Liver (tissue), 9 donors: ENCODE results near the gene SIGLEC7. TPM values are rescaled to one million over a fixed set of nuclear protein-coding genes. Genes with fewer than 3 reads are reported as not detected.

Experiments
- DNase-seq: peaks from one replicate; pipeline ENCODE4 v3.0.0-alpha.2; 2017; ENCODE audit warnings: low spot score
- H3K27ac ChIP-seq, 2 donors: one replicate each; pipeline ENCODE4 v1.7.0; 2013; ENCODE audit warnings: inconsistent platforms in 2 of 2, low read length in 2 of 2, control low read depth in 1 of 2, low read depth in 1 of 2, mild to moderate bottlenecking in 1 of 2
- H3K27me3 ChIP-seq, 4 donors: one replicate each; pipeline versions ENCODE4 v1.6.1 to v1.7.0; 2013; ENCODE audit warnings: low read length in 3 of 4, inconsistent platforms in 1 of 4, mild to moderate bottlenecking in 1 of 4, moderate library complexity in 1 of 4; ENCODE audit not compliant: control insufficient read depth in 4 of 4, insufficient read depth in 4 of 4
- H3K36me3 ChIP-seq, 4 donors: one replicate each; pipeline versions ENCODE4 v1.6.1 to v1.7.0; 2013; ENCODE audit warnings: low read length in 3 of 4, mild to moderate bottlenecking in 3 of 4, low read depth in 1 of 4, moderate library complexity in 1 of 4; ENCODE audit not compliant: control insufficient read depth in 4 of 4, insufficient read depth in 3 of 4
- H3K4me1 ChIP-seq, 4 donors: one replicate each; pipeline versions ENCODE4 v1.6.1 to v1.7.0; 2013; ENCODE audit warnings: low read length in 3 of 4, mild to moderate bottlenecking in 3 of 4, moderate library complexity in 1 of 4; ENCODE audit not compliant: control insufficient read depth in 4 of 4, insufficient read depth in 4 of 4
- H3K4me3 ChIP-seq, 3 donors: one replicate each; pipeline versions ENCODE4 v1.6.1 to v1.7.0; 2013; ENCODE audit warnings: low read length in 3 of 3, control low read depth in 1 of 3, low read depth in 1 of 3, mild to moderate bottlenecking in 1 of 3
- H3K9ac ChIP-seq, 2 donors: one replicate each; pipeline ENCODE4 v1.7.0; 2013; ENCODE audit warnings: low read length in 2 of 2, mild to moderate bottlenecking in 2 of 2, moderate library complexity in 2 of 2, control low read depth in 1 of 2, low read depth in 1 of 2
- H3K9me3 ChIP-seq, 4 donors: one replicate each; pipeline versions ENCODE4 v1.6.1 to v1.7.0; 2013; ENCODE audit warnings: low read length in 3 of 4; ENCODE audit not compliant: control insufficient read depth in 4 of 4
- EGR1 ChIP-seq, 2 donors: IDR thresholded peaks; 2 replicates each; pipeline ENCODE4 v1.6.1; 2016 to 2018; ENCODE audit warnings: antibody characterized with exemption in 2 of 2, low read depth in 2 of 2
- FOXA1 ChIP-seq: IDR thresholded peaks from 2 replicates; pipeline ENCODE4 v1.6.1; 2016; ENCODE audit warnings: antibody characterized with exemption
- FOXA2 ChIP-seq: IDR thresholded peaks from 2 replicates; pipeline ENCODE4 v1.6.1; 2016; ENCODE audit warnings: antibody characterized with exemption
- GABPA ChIP-seq, 2 donors: IDR thresholded peaks in 1 of 2; conservative IDR thresholded peaks in 1 of 2; 2 replicates each; pipeline ENCODE4 v1.6.1; 2016; ENCODE audit warnings: antibody characterized with exemption in 2 of 2, mild to moderate bottlenecking in 1 of 2, moderate library complexity in 1 of 2
- HNF4A ChIP-seq, 2 donors: conservative IDR thresholded peaks; 2 replicates each; pipeline ENCODE4 v1.6.1; 2016; ENCODE audit warnings: antibody characterized with exemption in 2 of 2, mild to moderate bottlenecking in 2 of 2
- HNF4G ChIP-seq: IDR thresholded peaks from 2 replicates; pipeline ENCODE4 v1.6.1; 2016; ENCODE audit warnings: antibody characterized with exemption
- JUND ChIP-seq, 2 donors: IDR thresholded peaks; 2 replicates each; pipeline ENCODE4 v1.6.1; 2016; ENCODE audit warnings: antibody characterized with exemption in 2 of 2
- NR2F2 ChIP-seq: IDR thresholded peaks from 2 replicates; pipeline ENCODE4 v1.6.1; 2016; ENCODE audit warnings: antibody characterized with exemption
- RAD21 ChIP-seq, 2 donors: IDR thresholded peaks; 2 replicates each; pipeline ENCODE4 v1.6.1; 2016; ENCODE audit warnings: antibody characterized with exemption in 2 of 2, mild to moderate bottlenecking in 2 of 2
- REST ChIP-seq: IDR thresholded peaks from 2 replicates; pipeline ENCODE4 v1.6.1; 2016; ENCODE audit warnings: antibody characterized with exemption, mild to moderate bottlenecking
- RXRA ChIP-seq, 2 donors: IDR thresholded peaks; 2 replicates each; pipeline ENCODE4 v1.6.1; 2017 to 2018; ENCODE audit warnings: antibody characterized with exemption in 2 of 2, mild to moderate bottlenecking in 1 of 2
- SP1 ChIP-seq: IDR thresholded peaks from 2 replicates; pipeline ENCODE4 v1.6.1; 2018; ENCODE audit warnings: antibody characterized with exemption, mild to moderate bottlenecking
- TAF1 ChIP-seq: conservative IDR thresholded peaks from 2 replicates; pipeline ENCODE4 v1.6.1; 2016; ENCODE audit warnings: antibody characterized with exemption, mild to moderate bottlenecking
- YY1 ChIP-seq: IDR thresholded peaks from 2 replicates; pipeline ENCODE4 v1.6.1; 2016; ENCODE audit warnings: antibody characterized with exemption, mild to moderate bottlenecking
- WGBS: extraction: QIAGEN DNeasy Blood & Tissue Kit; methylation state at CpG from one replicate; pipeline ENCODE4 v1.1.7; 2013; 5-methylcytosine and 5-hydroxymethylcytosine counted together
- polyA plus RNA-seq, 2 donors: library from polyadenylated mRNA; stranded (reverse) in 1 of 2; unstranded in 1 of 2; fragments of 200-250 nt in 1 of 2; fragments of >200 nt in 1 of 2; fragmentation: Nextera tagmentation in 1 of 2; extraction: Ambion mirVana in 1 of 2; gene quantifications; one replicate each; pipeline versions ENCODE4 v1.2.1 to v1.2.3, GENCODE V29; 2013 to 2015
- total RNA-seq, 2 donors: library from RNA; depleted of rRNA; stranded (reverse); fragments of >200 nt; gene quantifications; one replicate each; pipeline ENCODE4 v1.2.3, GENCODE V29; 2014
- TF ChIP-seq, protein P1 (sequence below): IDR thresholded peaks from 2 replicates; pipeline ENCODE4 v1.6.1; 2016; ENCODE audit warnings: antibody characterized with exemption
- TF ChIP-seq, protein P2 (sequence below): IDR thresholded peaks from 2 replicates; pipeline ENCODE4 v1.6.1; 2016; ENCODE audit warnings: antibody characterized with exemption
- TF ChIP-seq, protein P3 (sequence below): fragments of 150-350 bp; IDR thresholded peaks from 2 replicates; pipeline ENCODE4 v1.5.1; 2017; ENCODE audit warnings: improper control_type of control experiment, low read depth, low read length; ENCODE audit not compliant: missing input control
- TF ChIP-seq, protein P4 (sequence below): IDR thresholded peaks from 2 replicates; pipeline ENCODE4 v1.6.1; 2016; ENCODE audit warnings: antibody characterized with exemption
- donor health status: healthy.
- donor health status: healthy.
- donor health status: healthy.
- donor health status: healthy.
- donor health status: healthy.

The SIGLEC7 gene
- total and polyA plus RNA-seq, 4 donors, result 2.7 to 4.8 (median 3.9) TPM

DNA sequence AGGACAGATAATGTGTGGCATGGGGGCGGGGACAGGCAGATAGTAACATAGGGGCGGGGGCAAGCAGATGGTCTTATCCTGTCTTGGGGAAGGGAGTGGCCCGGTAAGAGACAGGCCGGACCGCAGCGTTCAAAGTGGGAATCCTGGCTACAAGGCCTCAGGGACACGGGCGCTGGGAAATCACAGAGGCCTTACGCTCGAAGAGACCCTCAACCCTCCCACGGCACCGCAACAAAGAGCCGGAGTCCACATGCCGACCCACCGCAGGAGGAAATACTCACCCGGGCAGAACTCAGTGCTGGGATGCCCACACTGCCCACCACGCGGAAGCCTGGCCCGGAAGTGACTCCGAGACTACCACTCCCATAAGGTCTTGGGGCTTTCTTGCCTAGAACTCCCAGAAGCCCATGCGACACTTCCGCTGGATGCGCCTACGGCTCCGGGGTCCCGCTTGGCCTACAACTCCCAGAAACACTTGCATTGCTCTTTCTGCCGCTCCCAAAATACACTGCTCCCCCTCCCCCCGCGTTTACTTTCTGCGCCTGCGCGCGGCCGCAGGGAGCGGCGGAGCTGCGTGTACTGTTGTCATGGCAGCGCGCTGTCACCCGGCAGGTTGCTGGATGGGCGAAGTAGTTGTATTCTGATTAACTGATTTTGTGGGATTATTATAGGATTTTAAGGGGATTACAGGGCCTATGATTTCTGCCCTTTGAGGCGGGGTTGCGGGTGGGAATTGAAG is 33.9 kb upstream of the SIGLEC7 start, which contains the start of gene CTU1:
TSS of gene CTU1 (minus strand) at position 344 of the 739 bp plus-strand sequence. CDS start 3,840 bp downstream, outside the sequence.
- Histone ChIP-seq H3K9me3 (no peaks in the 10 kb centered on the region), H3K27ac (peak within 1 kb of the TSS; percentile 34 to 47), H3K9ac (peak within 1 kb of the TSS; percentile 21 to 42), H3K27me3 (no peaks in the 10 kb centered on the region), H3K4me3 (peak within 1 kb of the TSS; percentile 75 to 95 (median 84)), H3K4me1 (peaks cover 6 to 18% (median 15%) of the 10 kb centered on the region in 4 donors), H3K36me3 (peaks cover 3 to 7% (median 5%) of the 10 kb centered on the region in 4 donors)
- TF ChIP-seq NR2F2 (peak; percentile 50), RAD21 (IDR thresholded peaks at IDR 0.05) (peak; percentile 11 to 30), FOXA1 (no peak), FOXA2 (no peak), JUND (IDR thresholded peaks at IDR 0.05) (no peak), HNF4A (conservative IDR thresholded peaks at IDR 0.05) (peak in 1 of 2 donors; percentile 12), GABPA (IDR thresholded peaks at IDR 0.05 in 1 of 2, conservative IDR thresholded peaks at IDR 0.05 in 1 of 2) (peak; percentile 83 to 97), REST (peak; percentile 51), SP1 (peak; percentile 68), EGR1 (IDR thresholded peaks at IDR 0.05; ENCODE audit: low read depth in 2 of 2) (peak; percentile 46 to 51), YY1 (peak; percentile 89), RXRA (IDR thresholded peaks at IDR 0.05) (peak; percentile 31 to 49), HNF4G (no peak), TAF1 (peak; percentile 23)
- TF ChIP-seq, protein P1, sequence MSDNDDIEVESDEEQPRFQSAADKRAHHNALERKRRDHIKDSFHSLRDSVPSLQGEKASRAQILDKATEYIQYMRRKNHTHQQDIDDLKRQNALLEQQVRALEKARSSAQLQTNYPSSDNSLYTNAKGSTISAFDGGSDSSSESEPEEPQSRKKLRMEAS, result peak; percentile 91
- TF ChIP-seq, protein P2, sequence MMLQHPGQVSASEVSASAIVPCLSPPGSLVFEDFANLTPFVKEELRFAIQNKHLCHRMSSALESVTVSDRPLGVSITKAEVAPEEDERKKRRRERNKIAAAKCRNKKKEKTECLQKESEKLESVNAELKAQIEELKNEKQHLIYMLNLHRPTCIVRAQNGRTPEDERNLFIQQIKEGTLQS, result no peak
- TF ChIP-seq, protein P3, sequence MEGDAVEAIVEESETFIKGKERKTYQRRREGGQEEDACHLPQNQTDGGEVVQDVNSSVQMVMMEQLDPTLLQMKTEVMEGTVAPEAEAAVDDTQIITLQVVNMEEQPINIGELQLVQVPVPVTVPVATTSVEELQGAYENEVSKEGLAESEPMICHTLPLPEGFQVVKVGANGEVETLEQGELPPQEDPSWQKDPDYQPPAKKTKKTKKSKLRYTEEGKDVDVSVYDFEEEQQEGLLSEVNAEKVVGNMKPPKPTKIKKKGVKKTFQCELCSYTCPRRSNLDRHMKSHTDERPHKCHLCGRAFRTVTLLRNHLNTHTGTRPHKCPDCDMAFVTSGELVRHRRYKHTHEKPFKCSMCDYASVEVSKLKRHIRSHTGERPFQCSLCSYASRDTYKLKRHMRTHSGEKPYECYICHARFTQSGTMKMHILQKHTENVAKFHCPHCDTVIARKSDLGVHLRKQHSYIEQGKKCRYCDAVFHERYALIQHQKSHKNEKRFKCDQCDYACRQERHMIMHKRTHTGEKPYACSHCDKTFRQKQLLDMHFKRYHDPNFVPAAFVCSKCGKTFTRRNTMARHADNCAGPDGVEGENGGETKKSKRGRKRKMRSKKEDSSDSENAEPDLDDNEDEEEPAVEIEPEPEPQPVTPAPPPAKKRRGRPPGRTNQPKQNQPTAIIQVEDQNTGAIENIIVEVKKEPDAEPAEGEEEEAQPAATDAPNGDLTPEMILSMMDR, result no peak
- TF ChIP-seq, protein P4, sequence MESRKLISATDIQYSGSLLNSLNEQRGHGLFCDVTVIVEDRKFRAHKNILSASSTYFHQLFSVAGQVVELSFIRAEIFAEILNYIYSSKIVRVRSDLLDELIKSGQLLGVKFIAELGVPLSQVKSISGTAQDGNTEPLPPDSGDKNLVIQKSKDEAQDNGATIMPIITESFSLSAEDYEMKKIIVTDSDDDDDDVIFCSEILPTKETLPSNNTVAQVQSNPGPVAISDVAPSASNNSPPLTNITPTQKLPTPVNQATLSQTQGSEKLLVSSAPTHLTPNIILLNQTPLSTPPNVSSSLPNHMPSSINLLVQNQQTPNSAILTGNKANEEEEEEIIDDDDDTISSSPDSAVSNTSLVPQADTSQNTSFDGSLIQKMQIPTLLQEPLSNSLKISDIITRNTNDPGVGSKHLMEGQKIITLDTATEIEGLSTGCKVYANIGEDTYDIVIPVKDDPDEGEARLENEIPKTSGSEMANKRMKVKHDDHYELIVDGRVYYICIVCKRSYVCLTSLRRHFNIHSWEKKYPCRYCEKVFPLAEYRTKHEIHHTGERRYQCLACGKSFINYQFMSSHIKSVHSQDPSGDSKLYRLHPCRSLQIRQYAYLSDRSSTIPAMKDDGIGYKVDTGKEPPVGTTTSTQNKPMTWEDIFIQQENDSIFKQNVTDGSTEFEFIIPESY, result peak; percentile 96
- peak; percentile 97 for DNase-seq
- WGBS, result under 1% methylated on average over 43 of the region's 43 CpGs
